ENCODE results near the gene HM13.

The HM13 gene

GRCh38 chr20:31617432-31618104 is 103.3 kb downstream of the HM13 start:
- no peak for ATAC-seq
- Mint-ChIP-seq H3K4me3 (no peak overlapping the region), H3K27ac (no peak overlapping the region), H3K9me3 (no peaks in the 10 kb centered on the region), H3K4me1 (no peaks in the 10 kb centered on the region), H3K36me3 (no peaks in the 10 kb centered on the region)
- DNase-seq (ENCODE audit: low spot score in 2 of 2): no peak
